Urothelium cell line (cell line): ENCODE results near the gene GJB5.
A peak's percentile ranks its signal among the peaks of the same experiment; 100 is the strongest.
"Not testable (repeated sequence)": the region's sequence is repeated elsewhere in the genome, so short reads cannot be mapped to it uniquely, and the experiment has no call there.

ENCODE experiments used
- DNase-seq: peaks from one replicate; pipeline ENCODE4 v3.0.0; 2011; ENCODE audit warnings: low spot score, mixed read lengths
- FAIRE-seq: peaks from 2 replicates; lab custom pipeline; 2011; peaks lifted over from hg19 to GRCh38; lab: Jason Lieb, UNC

Gene GJB5

GRCh38 chr1:34773114-34773513 is 18.3 kb downstream of the GJB5 start:
- not testable (repeated sequence) for FAIRE-seq, DNase-seq

DNA sequence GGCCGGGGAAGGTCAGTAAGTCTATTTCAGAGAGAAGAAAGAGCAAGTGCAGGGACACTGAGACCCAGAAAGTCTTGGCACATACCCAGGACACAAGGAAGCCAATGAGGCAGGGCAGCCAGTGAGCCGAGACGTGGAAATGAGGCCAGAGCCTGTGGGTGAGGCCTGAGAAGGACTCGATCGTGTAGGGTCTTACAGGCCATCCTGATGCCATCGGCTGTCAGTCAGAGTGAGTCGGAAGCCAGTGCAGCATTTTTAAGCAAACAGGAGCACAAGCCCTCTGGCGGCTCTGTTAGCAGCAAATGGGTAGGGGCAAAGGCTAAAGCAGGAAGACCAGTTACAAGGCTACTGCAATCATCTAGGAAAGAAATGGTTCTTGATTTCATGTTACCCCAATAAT is 20.1 kb downstream of the GJB5 start:
- no peak for FAIRE-seq
- DNase-seq: no peak

GRCh38 chr1:34776911-34777310 is 22.1 kb downstream of the GJB5 start:
- FAIRE-seq (no peak), DNase-seq (no peak)

DNA sequence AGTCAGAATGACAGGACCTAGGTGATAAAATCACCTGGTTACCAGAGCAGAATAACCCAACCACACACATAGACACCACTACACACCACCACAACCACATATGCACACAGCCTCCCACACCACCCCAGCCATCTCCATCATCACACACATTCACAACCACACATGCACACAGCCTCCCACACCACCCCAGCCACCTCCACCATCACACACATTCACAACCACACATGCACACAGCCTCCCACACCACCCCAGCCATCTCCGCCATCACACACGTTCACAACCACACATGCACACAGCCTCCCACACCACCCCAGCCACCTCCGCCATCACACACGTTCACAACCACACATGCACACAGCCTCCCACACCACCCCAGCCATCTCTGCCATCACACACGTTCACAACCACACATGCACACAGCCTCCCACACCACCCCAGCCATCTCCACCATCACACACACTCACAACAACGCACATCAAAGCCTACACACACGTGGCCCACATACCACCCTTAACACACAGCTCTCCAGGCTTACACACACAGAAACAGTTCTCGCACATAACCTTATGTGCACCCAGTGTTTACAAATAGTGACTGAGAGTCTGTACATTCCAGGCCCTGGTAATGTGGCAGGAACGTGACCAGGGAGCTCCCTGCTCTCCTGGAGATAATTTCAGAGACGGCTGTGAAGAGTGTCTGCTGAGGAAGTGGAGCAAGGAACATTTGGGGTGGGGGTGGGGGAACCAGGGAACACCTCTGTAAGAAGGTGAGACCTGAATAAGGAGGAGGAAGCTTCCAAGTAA is 22.9 kb downstream of the GJB5 start:
- peak; percentile 97 for FAIRE-seq
- DNase-seq: no peak

GRCh38 chr1:34778381-34778780 is 23.5 kb downstream of the GJB5 start:
- DNase-seq: no peak
- FAIRE-seq: no peak

GRCh38 chr1:34779005-34779404 is 24.2 kb downstream of the GJB5 start:
- FAIRE-seq: no peak

DNA sequence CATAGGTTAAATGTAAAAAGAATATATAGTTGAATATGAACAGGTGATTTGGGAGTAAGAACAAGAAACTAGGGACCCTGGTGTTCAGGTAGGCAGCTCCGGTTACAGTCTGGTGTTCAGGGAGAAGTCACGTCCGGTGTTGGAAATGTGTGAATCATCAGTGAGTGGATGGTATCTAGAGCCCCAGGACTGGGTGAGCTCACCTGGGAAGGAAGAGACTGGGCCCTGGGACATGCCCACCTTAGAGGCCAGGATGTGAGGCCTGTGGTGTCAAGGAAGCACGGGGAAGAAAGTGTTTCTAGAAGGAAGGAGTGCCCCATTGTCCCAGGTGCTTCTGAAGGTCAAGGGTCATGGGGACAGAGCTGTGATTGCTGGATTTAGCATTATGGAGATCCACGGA is 24.7 kb downstream of the GJB5 start:
- no peak for FAIRE-seq
- DNase-seq: no peak

More at GRCh38 chr1:34779005-34779404, 24.2 kb downstream of the GJB5 start:
- no peak for DNase-seq

DNA sequence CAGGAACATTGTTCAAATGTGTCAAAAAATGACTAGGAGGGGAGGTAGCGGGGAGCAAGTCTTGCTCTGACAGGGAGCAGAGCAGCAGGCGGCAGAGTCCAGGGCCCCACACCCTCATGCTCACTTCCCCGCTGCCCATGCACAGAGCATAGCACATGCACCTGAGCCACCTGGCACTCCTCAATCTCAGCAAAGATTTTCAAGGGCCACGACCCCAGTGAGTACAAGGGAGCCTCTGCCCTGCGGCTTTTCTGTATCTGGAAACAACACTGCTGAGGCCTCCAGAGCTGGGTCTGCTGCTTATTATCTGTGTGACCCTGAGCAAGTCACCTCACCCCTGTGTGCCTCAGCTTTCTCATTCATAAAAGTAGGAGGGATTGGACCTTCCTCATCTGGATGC is 25.1 kb downstream of the GJB5 start:
- no peak for FAIRE-seq
- no peak for DNase-seq

- no peak for FAIRE-seq
- DNase-seq: no peak
Observed at GRCh38 chr1:34780528-34780927, 25.7 kb downstream of the GJB5 start.

GRCh38 chr1:34781071-34781843 is 26.4 kb downstream of the GJB5 start, which contains the start of gene GJB3:
GJB3 (plus strand) TSS chr1:34781214; CDS start chr1:34784763, 3,549 bp downstream.
- DNase-seq (peak; percentile 72), FAIRE-seq (no peak)

GRCh38 chr1:34781844-34782391 is 27.1 kb downstream of the GJB5 start:
- FAIRE-seq: no peak

DNA sequence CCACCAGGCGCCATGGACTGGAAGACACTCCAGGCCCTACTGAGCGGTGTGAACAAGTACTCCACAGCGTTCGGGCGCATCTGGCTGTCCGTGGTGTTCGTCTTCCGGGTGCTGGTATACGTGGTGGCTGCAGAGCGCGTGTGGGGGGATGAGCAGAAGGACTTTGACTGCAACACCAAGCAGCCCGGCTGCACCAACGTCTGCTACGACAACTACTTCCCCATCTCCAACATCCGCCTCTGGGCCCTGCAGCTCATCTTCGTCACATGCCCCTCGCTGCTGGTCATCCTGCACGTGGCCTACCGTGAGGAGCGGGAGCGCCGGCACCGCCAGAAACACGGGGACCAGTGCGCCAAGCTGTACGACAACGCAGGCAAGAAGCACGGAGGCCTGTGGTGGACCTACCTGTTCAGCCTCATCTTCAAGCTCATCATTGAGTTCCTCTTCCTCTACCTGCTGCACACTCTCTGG is 29.9 kb downstream of the GJB5 start:
- DNase-seq (no peak), FAIRE-seq (no peak)

More at GRCh38 chr1:34781844-34782391, 27.1 kb downstream of the GJB5 start:
- DNase-seq: no peak

DNA sequence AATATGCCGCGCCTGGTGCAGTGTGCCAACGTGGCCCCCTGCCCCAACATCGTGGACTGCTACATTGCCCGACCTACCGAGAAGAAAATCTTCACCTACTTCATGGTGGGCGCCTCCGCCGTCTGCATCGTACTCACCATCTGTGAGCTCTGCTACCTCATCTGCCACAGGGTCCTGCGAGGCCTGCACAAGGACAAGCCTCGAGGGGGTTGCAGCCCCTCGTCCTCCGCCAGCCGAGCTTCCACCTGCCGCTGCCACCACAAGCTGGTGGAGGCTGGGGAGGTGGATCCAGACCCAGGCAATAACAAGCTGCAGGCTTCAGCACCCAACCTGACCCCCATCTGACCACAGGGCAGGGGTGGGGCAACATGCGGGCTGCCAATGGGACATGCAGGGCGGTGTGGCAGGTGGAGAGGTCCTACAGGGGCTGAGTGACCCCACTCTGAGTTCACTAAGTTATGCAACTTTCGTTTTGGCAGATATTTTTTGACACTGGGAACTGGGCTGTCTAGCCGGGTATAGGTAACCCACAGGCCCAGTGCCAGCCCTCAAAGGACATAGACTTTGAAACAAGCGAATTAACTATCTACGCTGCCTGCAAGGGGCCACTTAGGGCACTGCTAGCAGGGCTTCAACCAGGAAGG is 30.5 kb downstream of the GJB5 start:
- FAIRE-seq: no peak
- no peak for DNase-seq

DNA sequence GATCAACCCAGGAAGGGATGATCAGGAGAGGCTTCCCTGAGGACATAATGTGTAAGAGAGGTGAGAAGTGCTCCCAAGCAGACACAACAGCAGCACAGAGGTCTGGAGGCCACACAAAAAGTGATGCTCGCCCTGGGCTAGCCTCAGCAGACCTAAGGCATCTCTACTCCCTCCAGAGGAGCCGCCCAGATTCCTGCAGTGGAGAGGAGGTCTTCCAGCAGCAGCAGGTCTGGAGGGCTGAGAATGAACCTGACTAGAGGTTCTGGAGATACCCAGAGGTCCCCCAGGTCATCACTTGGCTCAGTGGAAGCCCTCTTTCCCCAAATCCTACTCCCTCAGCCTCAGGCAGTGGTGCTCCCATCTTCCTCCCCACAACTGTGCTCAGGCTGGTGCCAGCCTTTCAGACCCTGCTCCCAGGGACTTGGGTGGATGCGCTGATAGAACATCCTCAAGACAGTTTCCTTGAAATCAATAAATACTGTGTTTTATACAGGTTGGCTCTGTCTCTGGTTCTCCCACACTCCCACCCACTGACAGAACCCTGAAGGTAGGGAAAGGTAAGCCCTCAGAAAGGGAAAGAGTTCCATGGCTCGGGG is 31.1 kb downstream of the GJB5 start:
- DNase-seq: no peak
- no peak for FAIRE-seq

DNA sequence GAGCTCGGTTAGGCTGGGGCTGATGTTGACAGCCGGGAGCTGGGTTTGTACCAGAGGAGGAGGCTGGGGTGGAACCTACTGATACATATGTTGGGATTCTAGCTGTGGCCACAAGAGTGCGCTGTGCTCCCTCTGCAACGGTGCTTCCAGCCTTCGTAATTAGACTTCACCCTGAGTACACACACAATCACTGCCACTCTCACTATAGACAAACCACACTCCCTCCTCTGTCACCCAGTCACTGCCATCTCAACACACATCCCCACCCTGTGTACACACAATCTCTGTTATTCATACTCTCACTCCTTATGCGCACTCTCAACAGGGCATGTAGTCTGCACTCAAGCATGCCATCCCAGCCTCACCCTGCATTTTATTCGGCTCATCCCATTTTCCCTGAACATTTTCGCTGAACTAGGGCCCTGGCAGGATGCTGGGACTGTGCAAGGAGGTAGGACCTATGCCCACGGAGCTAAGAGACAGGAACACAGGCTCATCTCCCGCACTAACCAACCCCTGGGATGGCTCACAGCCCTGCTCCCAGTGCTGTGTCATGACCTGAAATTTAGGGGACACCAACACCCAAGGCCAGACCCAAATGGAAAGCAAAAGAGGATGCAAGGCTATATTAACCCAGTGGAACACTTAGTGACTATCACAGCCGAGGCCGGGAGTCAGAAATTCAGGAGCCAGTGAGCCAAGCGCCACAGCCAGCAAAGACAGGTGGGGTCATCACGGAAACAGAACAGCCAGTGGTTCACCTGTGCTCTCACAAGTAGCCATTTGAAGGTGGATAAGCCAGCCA is 31.9 kb downstream of the GJB5 start:
- FAIRE-seq: peak; percentile 80
- peak; percentile 67 for DNase-seq

DNA sequence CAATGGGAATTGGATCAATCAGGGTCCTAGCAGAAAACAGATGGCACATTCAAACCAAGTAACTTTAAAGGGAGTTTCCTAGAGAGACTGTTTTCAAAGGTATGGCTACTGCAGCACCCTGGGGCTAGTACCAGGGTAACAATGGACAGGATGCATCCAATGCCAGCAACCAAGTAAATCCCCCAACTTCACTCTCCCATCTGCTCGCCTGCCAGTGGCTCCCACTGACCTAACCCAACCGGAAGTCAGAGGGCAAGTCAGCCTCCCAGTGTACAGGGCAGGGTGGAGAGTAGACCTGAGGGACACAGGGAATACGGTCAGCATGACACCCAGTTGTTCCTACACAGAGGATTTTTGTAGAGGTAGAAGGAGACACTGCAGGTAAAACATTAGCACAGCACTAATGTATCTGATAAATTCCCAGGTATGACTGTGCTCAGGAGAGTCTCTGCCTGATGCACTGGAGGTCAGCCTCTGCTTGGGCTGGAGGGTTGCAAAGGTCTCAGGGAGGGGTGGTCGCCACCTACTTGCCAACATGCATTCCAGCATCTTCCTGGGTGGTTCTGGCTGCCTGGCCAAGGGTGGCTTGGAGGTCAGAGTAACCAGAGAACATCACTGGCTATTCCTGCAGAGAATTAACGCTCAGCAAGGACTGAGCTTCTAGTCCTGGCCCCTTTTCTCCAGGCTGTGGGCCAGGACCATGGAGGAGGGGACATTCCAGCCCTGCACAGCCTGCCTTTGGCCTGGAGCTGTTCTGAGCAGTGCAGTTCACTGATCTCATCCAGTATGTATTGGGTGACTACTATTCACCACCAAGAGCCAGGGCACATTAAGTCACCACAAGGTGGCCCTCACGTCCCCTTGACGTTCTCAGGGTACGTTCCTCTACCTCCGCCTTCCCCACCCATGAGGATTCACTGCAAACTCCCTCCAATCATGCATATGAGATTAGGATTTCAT is 32.9 kb downstream of the GJB5 start:
- no peak for DNase-seq
- no peak for FAIRE-seq

DNA sequence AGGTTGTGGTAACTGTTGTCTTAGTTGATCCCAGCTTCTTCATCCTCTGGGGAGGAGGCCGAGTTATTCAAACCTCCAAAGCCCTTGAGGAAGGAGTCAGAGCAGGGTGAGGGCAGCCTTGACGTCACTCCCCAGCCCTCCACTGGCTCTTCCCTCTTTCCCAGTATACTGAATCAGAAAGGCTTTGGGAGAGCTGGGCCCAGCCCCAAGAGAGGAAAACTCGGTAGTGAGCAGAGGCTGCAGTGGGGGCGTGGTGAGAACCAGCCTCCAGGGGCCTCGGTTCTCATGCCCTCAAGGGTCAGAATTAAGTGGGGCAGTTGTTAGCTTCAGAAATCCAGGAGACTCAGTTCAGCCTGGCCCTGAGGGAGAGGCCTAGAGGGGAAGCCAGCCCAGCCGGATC is 36.1 kb downstream of the GJB5 start:
- FAIRE-seq: no peak

GRCh38 chr1:34792424-34792823 is 37.6 kb downstream of the GJB5 start:
- no peak for FAIRE-seq

More for the DNA sequence above, 36.1 kb downstream of the GJB5 start:
- DNase-seq: no peak

More at GRCh38 chr1:34792424-34792823, 37.6 kb downstream of the GJB5 start:
- DNase-seq: no peak
